SU-DHL-6 (cell line): ENCODE results near the gene BBS2.
A peak's percentile ranks its signal among the peaks of the same experiment; 100 is the strongest.

Source experiments
- H2AFZ ChIP-seq: fragments of 200-600 bp; sonication (generic); 2 replicates; pipeline ENCODE4 v1.6.1; 2014; ENCODE audit warnings: low read depth, mild to moderate bottlenecking, moderate library complexity, mixed read lengths, antibody characterized with exemption, low read length; ENCODE audit not compliant: severe bottlenecking
- H3F3A ChIP-seq: fragments of 200-600 bp; shearing (Covaris generic); 2 replicates; pipeline ENCODE4 v1.6.0; 2016; ENCODE audit warnings: antibody characterized with exemption, mild to moderate bottlenecking; ENCODE audit not compliant: insufficient read depth
- H3K27ac ChIP-seq: fragments of 200-600 bp; sonication (generic); 2 replicates; pipeline ENCODE4 v1.5.1; 2016; ENCODE audit warnings: low read depth, mild to moderate bottlenecking, low read length, moderate library complexity, mixed read lengths
- H3K27me3 ChIP-seq: fragments of 200-600 bp; sonication (generic), shearing (Covaris generic); 2 replicates; pipeline ENCODE4 v1.6.0; 2014; ENCODE audit warnings: mild to moderate bottlenecking, low read length
- H3K36me3 ChIP-seq: fragments of 200-600 bp; sonication (generic); 2 replicates; pipeline ENCODE4 v1.6.1; 2014; ENCODE audit warnings: mild to moderate bottlenecking, low read length, mixed read lengths
- H3K4me2 ChIP-seq: fragments of 300-600, 200-600 bp; shearing (Covaris generic), sonication (generic); 2 replicates; pipeline ENCODE4 v1.6.0; 2014; ENCODE audit warnings: low read length, low read depth, mild to moderate bottlenecking; ENCODE audit not compliant: poor library complexity, severe bottlenecking
- H3K4me3 ChIP-seq: fragments of 200-600 bp; sonication (generic); 2 replicates; pipeline ENCODE4 v1.5.1; 2014; ENCODE audit warnings: antibody characterized with exemption, low read length, mild to moderate bottlenecking, mixed read lengths; ENCODE audit not compliant: insufficient read depth, poor library complexity, severe bottlenecking
- H3K79me2 ChIP-seq: fragments of 200-600 bp; sonication (generic); 2 replicates; pipeline ENCODE4 v1.6.1; 2014; ENCODE audit warnings: mild to moderate bottlenecking, low read length, moderate library complexity; ENCODE audit not compliant: insufficient read depth
- H3K9ac ChIP-seq: fragments of 200-600 bp; sonication (generic); 2 replicates; pipeline ENCODE4 v1.7.0; 2014; ENCODE audit warnings: mild to moderate bottlenecking, low read length
- H3K9me2 ChIP-seq: fragments of 200-600 bp; sonication (generic); replicated peaks from 2 replicates; pipeline ENCODE4 v1.6.1; 2014; ENCODE audit warnings: low read length; ENCODE audit not compliant: insufficient read depth
- H3K9me3 ChIP-seq: fragments of 200-600 bp; sonication (generic); 2 replicates; pipeline ENCODE4 v1.6.1; 2014; ENCODE audit warnings: low read length, mixed read lengths; ENCODE audit not compliant: insufficient read depth
- H4K20me1 ChIP-seq: fragments of 200-600 bp; sonication (generic); 2 replicates; pipeline ENCODE4 v1.6.1; 2014; ENCODE audit warnings: low read depth, mild to moderate bottlenecking, antibody characterized with exemption, low read length, moderate library complexity, mixed read lengths
- CTCF ChIP-seq: fragments of 200-600 bp; sonication (generic); IDR thresholded peaks from one replicate; pipeline ENCODE4 v1.5.1; 2017; ENCODE audit warnings: antibody characterized with exemption, mild to moderate bottlenecking, low read length, moderate library complexity; ENCODE audit not compliant: insufficient read depth, poor library complexity, severe bottlenecking
- EZH2phosphoT487 ChIP-seq: fragments of 200-600 bp; sonication (generic), shearing (Covaris generic); conservative IDR thresholded peaks from 2 replicates; pipeline ENCODE4 v1.6.1; 2018; ENCODE audit warnings: mild to moderate bottlenecking, antibody characterized with exemption, low read length, moderate library complexity, mixed read lengths

The BBS2 gene

GRCh38 chr16:56448005-56448404 is 71.8 kb downstream of the BBS2 start:
- Histone ChIP-seq H4K20me1 (peaks cover 32% of the 10 kb centered on the region), H3K4me3 (no peak overlapping the region)

GRCh38 chr16:56447286-56447685 is 72.5 kb downstream of the BBS2 start:
- no peaks in the 10 kb centered on the region for H3F3A ChIP-seq
- H3K27me3 ChIP-seq, result no peaks in the 10 kb centered on the region
- H3K4me2 ChIP-seq, result no peak overlapping the region
- no peak overlapping the region for H2AFZ ChIP-seq
- no peak overlapping the region for H3K4me3 ChIP-seq
- H3K9ac ChIP-seq, result no peak overlapping the region
- H3K27ac ChIP-seq, result no peak overlapping the region
- H3K79me2 ChIP-seq, result peaks cover 95% of the 10 kb centered on the region
- H3K9me3 ChIP-seq, result no peaks in the 10 kb centered on the region
- H3K36me3 ChIP-seq, result peaks cover 30% of the 10 kb centered on the region
- TF ChIP-seq EZH2phosphoT487, result no peak
- no peak for TF ChIP-seq CTCF
- peaks cover 32% of the 10 kb centered on the region for H4K20me1 ChIP-seq
- H3K9me2 ChIP-seq, result no peaks in the 10 kb centered on the region

More at GRCh38 chr16:56448005-56448404, 71.8 kb downstream of the BBS2 start:
- H3K9me2 ChIP-seq, result no peaks in the 10 kb centered on the region
- H3K9ac ChIP-seq, result no peak overlapping the region
- no peaks in the 10 kb centered on the region for H3K9me3 ChIP-seq
- no peaks in the 10 kb centered on the region for H3K27me3 ChIP-seq
- peaks cover 25% of the 10 kb centered on the region for H3K36me3 ChIP-seq
- H3K79me2 ChIP-seq, result peaks cover 95% of the 10 kb centered on the region
- H3F3A ChIP-seq, result no peaks in the 10 kb centered on the region
- H2AFZ ChIP-seq, result no peak overlapping the region
- TF ChIP-seq EZH2phosphoT487 (no peak), CTCF (no peak)
- H3K4me2 ChIP-seq, result peak overlapping the region; percentile 82
- no peak overlapping the region for H3K27ac ChIP-seq

GRCh38 chr16:56438038-56438437 is 81.8 kb downstream of the BBS2 start:
- TF ChIP-seq EZH2phosphoT487 (no peak), CTCF (no peak)
- H3F3A ChIP-seq, result no peaks in the 10 kb centered on the region
- no peak overlapping the region for H3K4me3 ChIP-seq
- no peak overlapping the region for H3K4me2 ChIP-seq
- H3K9me2 ChIP-seq, result no peaks in the 10 kb centered on the region
- H3K36me3 ChIP-seq, result peaks cover 49% of the 10 kb centered on the region
- no peak overlapping the region for H3K27ac ChIP-seq
- H3K9me3 ChIP-seq, result no peaks in the 10 kb centered on the region
- no peaks in the 10 kb centered on the region for H4K20me1 ChIP-seq
- no peak overlapping the region for H2AFZ ChIP-seq
- peaks cover 41% of the 10 kb centered on the region for H3K79me2 ChIP-seq
- no peak overlapping the region for H3K9ac ChIP-seq
- H3K27me3 ChIP-seq, result no peaks in the 10 kb centered on the region
